ENCODE measurements around the gene GSK3B.
A peak's percentile ranks its signal among the peaks of the same experiment; 100 is the strongest.

Gene GSK3B

DNA sequence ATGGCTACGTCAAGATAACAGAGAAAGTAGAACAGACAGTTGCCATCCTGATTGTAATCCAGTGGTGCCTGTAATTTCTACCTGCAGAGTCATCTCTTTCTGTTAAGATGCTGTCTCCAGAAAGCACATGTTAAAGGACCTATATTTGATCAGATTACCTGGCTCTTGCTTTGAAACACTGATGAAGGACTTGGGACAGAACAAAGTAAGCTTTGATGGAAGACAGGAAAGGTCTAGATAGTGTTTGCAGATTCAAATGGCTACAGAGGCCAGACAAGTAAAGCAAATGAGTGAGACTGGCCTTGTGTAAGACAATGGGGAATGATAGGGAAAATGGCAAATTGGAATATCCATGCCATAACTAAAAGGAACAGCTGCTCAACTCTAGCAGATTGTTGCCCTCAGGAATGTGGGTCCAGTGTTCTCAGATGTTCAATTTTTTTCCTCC is 1.8 kb upstream of the GSK3B start:
- DNase-seq (ENCODE audit: low read depth in 2 of 2) = no peak

DNA sequence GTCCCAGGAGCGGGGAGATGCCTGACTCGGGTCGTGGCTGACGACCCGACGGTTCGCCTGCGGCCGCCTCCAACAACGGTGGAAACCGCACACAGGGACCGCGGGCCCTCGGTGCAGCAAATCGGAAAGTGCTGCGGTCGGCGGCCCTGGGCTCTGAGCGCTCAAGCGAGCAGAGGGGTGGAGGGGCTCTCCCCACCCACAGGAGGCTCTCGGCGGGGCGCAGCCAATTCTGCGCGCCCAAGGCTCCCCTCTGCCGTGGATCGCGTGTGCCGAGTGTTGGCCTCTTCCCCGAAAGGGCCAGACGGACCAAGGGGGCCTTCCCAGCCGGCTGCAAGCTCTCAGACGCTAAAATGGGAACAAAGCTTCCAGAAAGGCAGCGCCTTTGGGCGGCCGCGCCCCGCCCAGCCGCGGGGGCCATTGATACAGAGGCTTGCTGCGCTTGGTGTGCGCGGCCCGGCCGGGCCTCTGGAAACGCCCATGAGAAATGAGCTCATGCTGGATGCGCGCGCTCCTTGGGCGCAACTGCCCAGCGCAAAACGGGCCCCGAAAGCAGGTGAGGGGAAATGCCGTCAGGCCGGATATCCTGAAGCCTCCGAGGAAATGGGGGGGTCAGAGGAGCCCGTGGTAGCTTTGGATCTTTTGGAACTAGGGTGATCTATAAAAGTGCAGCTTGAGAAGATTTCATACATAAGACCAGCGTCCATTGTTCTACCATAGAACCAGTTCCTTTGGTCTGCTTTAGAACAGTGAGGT is 1.2 kb upstream of the GSK3B start:
- peak; percentile 82 to 83 for DNase-seq (ENCODE audit: low read depth in 2 of 2)

DNA sequence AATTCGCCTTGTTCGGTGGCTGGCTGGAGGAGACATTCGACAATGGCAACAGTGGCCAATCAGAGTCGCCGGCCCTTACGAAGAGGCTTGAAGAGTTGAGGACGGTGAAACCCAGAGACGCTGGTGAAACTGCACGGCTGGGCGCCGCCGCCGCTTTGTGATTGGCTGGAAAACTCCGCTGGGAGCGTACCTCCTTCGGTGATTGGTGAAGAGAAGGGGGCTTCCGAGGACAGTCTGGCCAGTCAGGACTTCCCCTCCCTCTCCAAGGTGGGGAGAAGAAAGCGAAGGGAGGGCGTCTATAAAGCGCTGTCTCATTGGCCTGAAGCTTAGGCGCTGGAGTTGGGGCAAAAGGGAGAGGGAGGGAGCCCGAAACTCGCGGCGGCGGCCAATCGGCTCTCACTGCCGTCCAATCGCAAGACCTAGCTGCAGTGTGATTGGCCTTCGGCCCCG is 554 bp upstream of the GSK3B start:
- DNase-seq (ENCODE audit: low read depth in 2 of 2) = peak; percentile 89 to 96

GRCh38 chr3:120093119-120093910 is 932 bp downstream of the GSK3B start:
- DNase-seq (ENCODE audit: low read depth in 2 of 2) = no peak

GRCh38 chr3:120092474-120092873 is 1.8 kb downstream of the GSK3B start:
- no peak for DNase-seq (ENCODE audit: low read depth in 2 of 2)

GRCh38 chr3:120090422-120090821 is 3.8 kb downstream of the GSK3B start:
- no peak for DNase-seq (ENCODE audit: low read depth in 2 of 2)

- DNase-seq (ENCODE audit: low read depth in 2 of 2) = no peak
These were observed 5.2 kb downstream of the GSK3B start for GRCh38 chr3:120089089-120089488.

- no peak for DNase-seq (ENCODE audit: low read depth in 2 of 2)
These were observed 5.6 kb downstream of the GSK3B start for GRCh38 chr3:120088622-120089021.

GRCh38 chr3:120081719-120082118 is 12.5 kb downstream of the GSK3B start:
- no peak for DNase-seq (ENCODE audit: low read depth in 2 of 2)

GRCh38 chr3:120080836-120081235 is 13.4 kb downstream of the GSK3B start:
- no peak for DNase-seq (ENCODE audit: low read depth in 2 of 2)

- DNase-seq (ENCODE audit: low read depth in 2 of 2) = no peak
These were observed 16.5 kb downstream of the GSK3B start for GRCh38 chr3:120077731-120078130.

DNA sequence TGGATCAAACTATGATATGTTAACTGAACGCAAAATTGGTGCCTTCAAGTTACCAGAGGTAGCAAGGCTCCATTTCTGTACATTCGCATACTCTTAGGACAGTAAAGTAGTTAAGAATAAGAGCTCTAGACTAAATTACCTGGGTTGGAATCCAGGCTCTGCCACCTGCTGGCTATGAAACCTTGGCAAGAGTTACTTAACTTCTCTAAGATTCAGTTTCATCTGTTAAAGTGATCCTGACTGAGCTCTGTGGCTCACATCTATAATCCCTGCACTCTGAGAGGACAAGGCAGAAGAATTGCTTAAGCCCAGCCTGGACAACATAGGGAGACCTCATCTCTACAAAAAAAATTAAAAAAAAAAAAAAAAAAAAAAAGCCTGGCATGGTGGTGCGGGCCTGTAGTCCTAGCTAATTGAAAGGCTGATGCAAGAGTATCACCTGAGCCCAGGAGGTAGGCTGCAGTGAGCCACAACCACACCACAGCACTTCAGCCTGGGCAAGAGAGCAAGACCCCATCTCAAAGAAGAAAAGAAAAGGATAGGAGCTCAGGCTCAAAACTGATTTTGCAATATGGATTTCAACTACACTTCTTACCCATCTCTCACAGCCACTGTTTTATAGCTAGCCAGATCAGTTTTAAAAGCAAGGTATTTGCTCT is 21.3 kb downstream of the GSK3B start:
- DNase-seq (ENCODE audit: low read depth in 2 of 2) = no peak

- no peak for DNase-seq (ENCODE audit: low read depth in 2 of 2)
These were observed 23.0 kb downstream of the GSK3B start for GRCh38 chr3:120071259-120071658.

DNA sequence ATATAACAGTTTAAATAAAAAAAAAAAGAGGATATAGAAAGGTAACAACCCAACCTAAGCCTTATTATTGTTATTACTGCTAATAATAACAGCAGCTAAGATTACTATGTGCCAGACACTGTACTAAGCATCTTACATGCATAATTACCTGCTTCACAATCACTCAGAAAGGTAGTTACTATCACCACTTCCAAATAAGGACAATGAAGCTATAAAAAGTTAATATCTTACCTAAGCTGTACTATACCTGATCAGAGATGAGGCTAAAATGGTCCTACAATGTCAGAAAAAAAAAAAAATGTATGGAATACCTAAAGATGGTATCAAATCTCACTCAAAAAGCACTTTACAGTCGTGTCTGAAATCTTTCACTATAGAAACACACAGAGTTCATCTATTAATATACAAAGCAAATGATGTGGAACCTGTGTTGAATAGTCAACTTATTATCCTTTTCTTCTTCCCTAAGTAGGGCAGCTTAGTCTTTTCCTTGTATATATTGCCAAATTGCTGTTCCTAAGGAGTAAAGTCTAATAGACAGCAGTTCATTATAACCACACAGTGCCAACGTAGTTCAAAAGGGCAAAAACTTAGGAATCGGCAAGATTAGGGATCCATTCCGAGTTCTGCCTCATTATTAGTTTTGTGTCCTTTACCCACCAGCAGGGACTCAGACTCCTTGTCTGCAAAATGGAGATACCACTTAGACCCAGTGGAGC is 23.8 kb downstream of the GSK3B start:
- no peak for DNase-seq (ENCODE audit: low read depth in 2 of 2)

- no peak for DNase-seq (ENCODE audit: low read depth in 2 of 2)
These were observed 27.2 kb downstream of the GSK3B start for GRCh38 chr3:120067083-120067482.

DNA sequence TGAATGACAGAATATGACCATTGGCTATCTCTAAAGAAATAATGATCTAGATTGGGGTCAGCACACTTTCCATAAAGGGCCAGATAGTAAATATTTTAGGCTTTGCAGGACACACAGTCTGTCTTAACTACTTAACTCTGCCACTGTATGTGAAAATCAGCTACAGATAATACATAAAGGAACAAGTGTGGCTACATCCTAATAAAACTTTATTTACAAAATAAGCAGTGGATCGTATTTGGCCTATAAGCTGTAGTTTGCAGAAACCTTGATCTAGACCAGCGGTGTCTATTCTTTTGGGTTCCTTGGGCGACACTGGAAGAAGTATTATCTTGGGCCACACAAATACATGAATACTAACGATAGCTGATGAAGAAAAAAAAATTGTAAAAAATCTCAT is 27.6 kb downstream of the GSK3B start:
- DNase-seq (ENCODE audit: low read depth in 2 of 2) = no peak

- no peak for DNase-seq (ENCODE audit: low read depth in 2 of 2)
These were observed 29.6 kb downstream of the GSK3B start for GRCh38 chr3:120064641-120065040.

GRCh38 chr3:120062474-120062873 is 31.8 kb downstream of the GSK3B start:
- no peak for DNase-seq (ENCODE audit: low read depth in 2 of 2)

GRCh38 chr3:120059081-120059864 is 35.0 kb downstream of the GSK3B start:
- DNase-seq (ENCODE audit: low read depth in 2 of 2) = no peak

DNA sequence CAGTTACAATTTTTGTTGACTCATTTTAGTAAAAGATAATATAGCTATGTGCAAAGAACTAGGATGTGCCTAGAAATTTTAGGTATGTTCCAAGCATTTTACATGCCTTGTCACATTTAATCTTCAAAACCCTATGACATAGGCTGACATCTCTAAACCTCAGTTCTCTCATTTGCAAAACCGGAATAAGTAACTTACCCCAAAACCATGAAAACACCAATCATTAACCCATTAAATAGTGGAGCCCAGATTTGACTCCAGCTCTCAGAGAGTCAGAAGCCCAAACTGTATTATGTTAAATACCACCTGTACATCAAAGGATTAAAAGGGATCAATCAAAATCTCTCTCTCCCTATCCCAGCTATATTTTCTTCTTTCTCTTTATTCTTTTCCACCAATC is 36.6 kb downstream of the GSK3B start:
- no peak for DNase-seq (ENCODE audit: low read depth in 2 of 2)

DNA sequence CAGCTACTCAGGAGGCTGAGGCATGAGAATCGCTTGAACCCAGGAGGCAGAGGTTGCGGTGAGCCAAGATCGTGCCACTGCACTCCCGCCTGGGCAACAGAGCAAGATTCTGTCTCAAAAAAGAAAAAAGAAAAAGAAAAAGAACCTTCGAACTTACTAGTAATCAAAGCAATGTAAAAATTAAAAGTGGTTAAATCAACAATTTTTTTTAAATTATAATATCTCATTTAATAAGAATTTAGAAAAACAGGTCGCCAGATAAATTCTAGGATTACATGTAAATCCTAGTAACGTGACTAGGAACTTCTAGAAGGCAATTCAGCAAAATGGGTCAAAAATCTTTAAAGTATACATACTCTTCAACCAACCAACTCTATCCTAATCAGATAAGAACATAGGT is 37.2 kb downstream of the GSK3B start:
- DNase-seq (ENCODE audit: low read depth in 2 of 2) = no peak

Measured in stimulated activated CD8-positive, alpha-beta memory T cell treated with anti-CD3 and anti-CD28 coated beads, Interleukin-2, amount 100 ng/mL, for 48 hours (primary cell).